ENCODE data around the gene CHPT1.

CHPT1 gene

GRCh38 chr12:101768781-101769180 is 71.3 kb downstream of the CHPT1 start:
- DNase-seq: no peak

- no peak for DNase-seq
Measured at GRCh38 chr12:101769865-101770264, 72.4 kb downstream of the CHPT1 start.

GRCh38 chr12:101772012-101772775 is 74.8 kb downstream of the CHPT1 start:
- no peak for DNase-seq

- DNase-seq: no peak
Measured at GRCh38 chr12:101773650-101774162, 76.3 kb downstream of the CHPT1 start.

- no peak for DNase-seq
Measured at GRCh38 chr12:101775816-101776215, 78.4 kb downstream of the CHPT1 start.

- DNase-seq: no peak
Measured at GRCh38 chr12:101777485-101777884, 80.0 kb downstream of the CHPT1 start.

- DNase-seq: no peak
Measured at GRCh38 chr12:101777978-101778377, 80.5 kb downstream of the CHPT1 start.

Data from activated gamma-delta T cell (primary cell).